Ascending aorta (tissue), 2 donors: ENCODE results near the gene PDCD1LG2. TPM values are rescaled to one million over a fixed set of nuclear protein-coding genes. Genes with fewer than 3 reads are reported as not detected.

Experiments
- DNase-seq, 2 donors: peaks; one replicate each; pipeline ENCODE4 v3.0.0-alpha.2; 2019; ENCODE audit warnings: low spot score in 2 of 2
- H3K27ac ChIP-seq, 2 donors: fragments of 200-600 bp; sonication (generic); one replicate each; pipeline ENCODE4 v1.5.1; 2016 to 2017; ENCODE audit warnings: mild to moderate bottlenecking in 1 of 2
- H3K27me3 ChIP-seq: fragments of 200-600 bp; sonication (generic); one replicate; pipeline ENCODE4 v1.5.1; 2017
- H3K36me3 ChIP-seq, 2 donors: fragments of 200-600 bp; sonication (generic); one replicate each; pipeline ENCODE4 v1.5.1; 2016
- H3K4me1 ChIP-seq, 2 donors: fragments of 200-600 bp; sonication (generic); one replicate each; pipeline ENCODE4 v1.5.1; 2016 to 2017; ENCODE audit warnings: mild to moderate bottlenecking in 1 of 2
- H3K4me3 ChIP-seq, 2 donors: fragments of 200-600 bp; sonication (generic); one replicate each; pipeline ENCODE4 v1.5.1; 2016 to 2017; ENCODE audit warnings: mild to moderate bottlenecking in 1 of 2
- H3K9me3 ChIP-seq, 2 donors: fragments of 200-600 bp; sonication (generic); one replicate each; pipeline ENCODE4 v1.5.1; 2016
- intact Hi-C: fragments of 100-400 bp; cut with DNase I; formaldehyde crosslinking; loops from one replicate; pipeline ENCODE4 v1.15.1; 2023
- total RNA-seq: library from RNA; depleted of rRNA; stranded (reverse); fragments of >200 nt; gene quantifications from one replicate; pipeline ENCODE4 v1.1.0, GENCODE V29; 2016
- TF ChIP-seq, protein P1 (sequence below), 3 experiments: fragments of 200-600 bp in 2 of 3; fragments of 450-650 bp in 1 of 3; sonication (generic) in 2 of 3; IDR thresholded peaks; one replicate each; pipeline ENCODE4 v1.5.1; 2016 to 2019; ENCODE audit warnings: antibody characterized with exemption in 3 of 3, mild to moderate bottlenecking in 1 of 3, moderate library complexity in 1 of 3

PDCD1LG2 gene
- total RNA-seq, 1 donor from 2014 or later, result 1.1 TPM

DNA sequence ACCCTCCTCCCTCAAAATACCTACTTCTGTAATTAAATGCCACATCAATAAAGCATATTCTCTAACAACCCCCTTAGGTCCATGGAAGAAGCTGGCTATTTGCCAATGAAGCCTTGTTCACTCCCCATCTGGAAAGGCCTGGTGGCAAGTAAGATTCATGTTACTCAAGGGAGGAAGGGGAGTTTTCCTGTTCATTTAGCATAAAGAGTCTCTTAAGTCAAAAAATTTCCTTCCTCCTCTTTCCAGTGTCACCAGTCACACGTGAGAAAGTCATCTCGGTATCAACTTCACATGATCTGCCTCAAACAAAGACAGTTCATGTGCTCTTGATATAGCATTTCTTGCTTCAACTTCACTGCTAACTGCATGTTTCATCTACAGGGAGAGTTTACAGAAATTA lies 85.8 kb downstream of the PDCD1LG2 start:
- H3K27ac ChIP-seq, result no peak overlapping the region
- H3K27me3 ChIP-seq, result no peaks in the 10 kb centered on the region
- H3K9me3 ChIP-seq, result no peaks in the 10 kb centered on the region
- no peak for DNase-seq
- TF ChIP-seq, protein P1, sequence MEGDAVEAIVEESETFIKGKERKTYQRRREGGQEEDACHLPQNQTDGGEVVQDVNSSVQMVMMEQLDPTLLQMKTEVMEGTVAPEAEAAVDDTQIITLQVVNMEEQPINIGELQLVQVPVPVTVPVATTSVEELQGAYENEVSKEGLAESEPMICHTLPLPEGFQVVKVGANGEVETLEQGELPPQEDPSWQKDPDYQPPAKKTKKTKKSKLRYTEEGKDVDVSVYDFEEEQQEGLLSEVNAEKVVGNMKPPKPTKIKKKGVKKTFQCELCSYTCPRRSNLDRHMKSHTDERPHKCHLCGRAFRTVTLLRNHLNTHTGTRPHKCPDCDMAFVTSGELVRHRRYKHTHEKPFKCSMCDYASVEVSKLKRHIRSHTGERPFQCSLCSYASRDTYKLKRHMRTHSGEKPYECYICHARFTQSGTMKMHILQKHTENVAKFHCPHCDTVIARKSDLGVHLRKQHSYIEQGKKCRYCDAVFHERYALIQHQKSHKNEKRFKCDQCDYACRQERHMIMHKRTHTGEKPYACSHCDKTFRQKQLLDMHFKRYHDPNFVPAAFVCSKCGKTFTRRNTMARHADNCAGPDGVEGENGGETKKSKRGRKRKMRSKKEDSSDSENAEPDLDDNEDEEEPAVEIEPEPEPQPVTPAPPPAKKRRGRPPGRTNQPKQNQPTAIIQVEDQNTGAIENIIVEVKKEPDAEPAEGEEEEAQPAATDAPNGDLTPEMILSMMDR (IDR thresholded peaks at IDR 0.05), result no peak
- peaks cover 0 to 11% of the 10 kb centered on the region in 2 donors for H3K4me1 ChIP-seq
- H3K36me3 ChIP-seq, result no peaks in the 10 kb centered on the region
- no peak overlapping the region for H3K4me3 ChIP-seq
- intact Hi-C loops, result no loop called here

DNA sequence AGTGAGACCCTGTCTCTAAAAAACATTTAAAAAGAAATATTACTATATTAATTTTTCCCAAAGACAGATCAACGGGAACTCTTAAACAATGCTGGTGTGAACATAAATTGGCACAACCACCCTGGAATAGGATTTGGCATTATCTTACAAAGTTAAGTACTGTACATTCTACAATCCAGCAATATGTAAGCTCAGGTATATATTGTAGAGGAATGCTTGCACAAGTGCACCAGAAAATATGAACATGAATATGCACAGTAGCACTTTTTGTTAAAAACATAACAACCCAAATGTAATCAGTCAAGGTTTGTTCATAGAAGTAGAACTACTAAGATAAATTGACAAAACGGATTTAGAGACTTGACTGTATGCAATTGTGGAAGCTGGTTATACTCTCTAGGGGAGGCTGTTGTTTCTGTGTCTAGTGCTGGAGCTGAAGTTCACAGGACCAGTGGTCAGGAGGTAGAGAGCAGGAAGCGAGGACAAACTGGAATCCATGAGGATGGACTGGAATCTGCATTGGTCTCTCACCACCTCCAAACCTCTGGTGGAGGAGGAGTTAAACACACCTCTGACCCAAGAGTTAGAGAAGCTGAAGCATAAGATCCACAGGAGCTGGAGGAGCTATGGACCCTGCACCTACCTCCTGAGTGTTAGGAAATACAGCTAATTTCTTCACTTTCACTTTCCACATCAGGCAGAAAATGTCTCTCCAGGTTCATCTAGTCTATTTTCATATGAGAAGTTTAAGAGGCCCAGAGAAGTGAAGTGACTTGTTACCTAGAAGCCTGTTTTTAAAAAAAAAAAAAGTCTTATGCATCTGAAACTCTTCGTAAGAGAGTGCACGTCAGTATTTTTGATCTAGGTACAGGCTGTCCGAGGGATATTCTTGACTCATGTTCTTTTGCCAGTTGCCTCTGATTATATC lies 98.2 kb downstream of the PDCD1LG2 start:
- Histone ChIP-seq H3K4me3 (peak overlapping the region; percentile 49 to 64), H3K27me3 (no peaks in the 10 kb centered on the region), H3K36me3 (no peaks in the 10 kb centered on the region), H3K27ac (peak overlapping the region; percentile 84 to 85), H3K9me3 (no peaks in the 10 kb centered on the region), H3K4me1 (peaks cover 0 to 13% of the 10 kb centered on the region in 2 donors)
- intact Hi-C loops, result loop anchor here (10.0 kb wide), 1 partner anchor 424 kb away; the partner anchor contains the start of gene INSL6
- TF ChIP-seq, protein P1 (IDR thresholded peaks at IDR 0.05), result peak in 1 of 3 experiments; percentile 25
- DNase-seq, result no peak

DNA sequence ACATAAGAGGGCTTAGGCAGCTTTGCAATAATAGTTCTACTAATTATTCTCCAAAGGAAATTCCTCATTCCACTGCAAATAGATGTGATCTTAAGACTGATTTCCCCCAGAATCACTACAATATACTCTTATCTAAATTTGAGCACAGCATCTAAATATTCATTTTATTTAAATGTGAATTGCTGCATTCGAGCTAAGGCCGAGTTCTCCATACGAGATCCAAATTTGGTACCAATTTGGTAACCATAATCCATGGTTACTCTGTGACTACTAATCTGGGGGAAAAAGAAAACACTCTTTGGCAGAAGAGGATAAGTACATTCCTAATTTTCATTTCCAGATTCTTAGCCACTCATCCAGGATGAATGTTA lies 98.9 kb downstream of the PDCD1LG2 start:
- Histone ChIP-seq H3K4me3 (peak overlapping the region; percentile 49 to 64), H3K4me1 (peaks cover 0 to 13% of the 10 kb centered on the region in 2 donors), H3K36me3 (no peaks in the 10 kb centered on the region), H3K27ac (peak overlapping the region; percentile 84 to 85), H3K9me3 (no peaks in the 10 kb centered on the region), H3K27me3 (no peaks in the 10 kb centered on the region)
- TF ChIP-seq, protein P1 (IDR thresholded peaks at IDR 0.05), result no peak
- intact Hi-C loops, result loop anchor here (10.0 kb wide), 1 partner anchor 424 kb away; the partner anchor contains the start of gene INSL6
- no peak for DNase-seq

DNA sequence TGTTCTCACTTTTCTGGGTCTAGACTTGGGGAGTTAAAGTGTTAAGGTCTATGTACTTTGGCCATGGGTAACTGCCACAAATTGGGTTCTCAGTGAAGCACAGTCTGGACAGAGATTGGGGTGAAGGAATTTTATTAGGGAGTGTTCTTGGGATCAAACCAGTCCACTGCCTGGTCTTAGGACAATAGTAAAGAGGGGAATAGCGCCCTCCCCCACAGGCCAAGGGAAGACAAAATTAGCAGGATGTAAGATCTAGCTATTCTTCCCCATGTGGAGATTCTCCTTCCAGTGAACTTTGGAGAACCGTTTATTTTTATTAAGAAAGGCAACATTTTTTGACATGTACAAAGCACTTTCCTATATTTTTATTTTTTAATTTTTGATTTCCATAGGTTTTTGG lies 100.2 kb downstream of the PDCD1LG2 start:
- peak overlapping the region in 1 of 2 donors; percentile 4 for H3K27ac ChIP-seq
- H3K4me3 ChIP-seq, result no peak overlapping the region
- TF ChIP-seq, protein P1 (IDR thresholded peaks at IDR 0.05), result no peak
- H3K27me3 ChIP-seq, result no peaks in the 10 kb centered on the region
- H3K4me1 ChIP-seq, result peaks cover 0 to 13% of the 10 kb centered on the region in 2 donors
- intact Hi-C loops, result loop anchor here (10.0 kb wide), 1 partner anchor 64 kb away; no protein-coding TSS in a partner anchor
- no peaks in the 10 kb centered on the region for H3K9me3 ChIP-seq
- no peak for DNase-seq
- no peaks in the 10 kb centered on the region for H3K36me3 ChIP-seq

DNA sequence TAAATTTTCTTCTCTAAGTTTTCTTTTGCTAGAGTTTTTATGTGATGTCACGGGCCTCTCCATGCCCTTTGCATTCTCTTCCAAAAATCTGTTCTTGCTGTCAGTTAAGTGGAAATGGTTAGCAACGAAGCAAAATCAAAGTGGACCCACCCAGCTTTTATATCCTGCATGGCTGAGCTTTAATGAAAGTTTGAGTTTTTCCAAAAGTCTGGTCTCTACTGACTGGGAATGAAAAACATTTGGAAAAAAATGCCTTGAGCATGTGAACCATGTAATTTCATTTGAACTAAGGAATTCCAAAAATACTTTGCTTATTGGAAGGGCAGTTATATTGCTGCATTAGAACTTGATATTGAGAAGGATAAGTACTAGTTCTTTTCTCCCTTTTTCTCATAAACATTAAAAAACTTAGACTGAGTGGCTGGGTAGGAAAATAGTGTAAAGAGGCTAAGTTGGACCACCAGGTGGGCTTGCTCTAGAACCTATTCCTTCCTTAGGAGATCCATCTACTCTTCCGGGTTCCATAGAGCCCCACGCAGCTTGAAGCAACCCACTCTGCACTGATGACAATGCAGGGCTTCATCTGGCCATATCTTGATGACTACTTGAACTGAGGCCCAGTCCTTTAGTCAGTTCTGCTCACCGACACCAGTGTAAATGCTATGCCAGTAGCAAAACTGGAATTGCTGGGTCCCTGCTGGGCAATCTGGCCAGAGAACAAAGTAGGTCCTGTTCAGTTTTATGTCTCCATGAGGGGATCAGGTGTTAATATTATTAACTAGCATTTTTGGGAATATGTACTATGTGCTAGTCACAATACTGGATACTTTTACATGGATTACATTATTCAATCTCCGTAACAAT lies 101.2 kb downstream of the PDCD1LG2 start:
- intact Hi-C loops, result loop anchor here (10.0 kb wide), 1 partner anchor 63 kb away; no protein-coding TSS in a partner anchor
- H3K36me3 ChIP-seq, result no peaks in the 10 kb centered on the region
- H3K4me3 ChIP-seq, result no peak overlapping the region
- TF ChIP-seq, protein P1 (IDR thresholded peaks at IDR 0.05), result no peak
- H3K27me3 ChIP-seq, result no peaks in the 10 kb centered on the region
- DNase-seq, result no peak
- H3K27ac ChIP-seq, result peak overlapping the region; percentile 48 to 56
- peaks cover 0 to 13% of the 10 kb centered on the region in 2 donors for H3K4me1 ChIP-seq
- no peaks in the 10 kb centered on the region for H3K9me3 ChIP-seq
